HG03097 (cell line): ENCODE measurements around the gene IL1RAP.

ENCODE experiments used
- ATAC-seq: cut with Tn5 transposase; IDR thresholded peaks from one replicate; pipeline ENCODE4 v1.9.1; 2021; ENCODE audit not compliant: unreplicated experiment, low FRiP score

Gene IL1RAP

DNA sequence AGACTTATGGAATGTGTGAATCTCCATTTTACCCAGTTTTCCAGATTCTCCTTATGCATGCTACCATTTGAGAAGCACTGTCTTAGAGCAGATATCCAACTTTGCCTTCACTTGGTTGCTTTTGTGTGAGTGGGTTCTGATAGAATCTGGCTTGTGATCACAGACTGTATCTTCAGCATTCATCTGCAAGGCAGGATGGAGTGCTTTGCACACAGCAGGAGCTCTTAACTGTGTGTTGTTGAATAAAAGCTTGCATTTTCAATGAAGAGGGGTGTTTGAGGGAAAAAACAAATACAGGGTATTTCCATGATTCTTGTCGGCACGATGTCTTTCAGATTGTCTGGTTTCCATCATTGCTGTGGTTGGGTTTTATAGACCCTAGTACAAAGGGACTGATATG lies 24.4 kb downstream of the IL1RAP start:
- ATAC-seq = no peak

DNA sequence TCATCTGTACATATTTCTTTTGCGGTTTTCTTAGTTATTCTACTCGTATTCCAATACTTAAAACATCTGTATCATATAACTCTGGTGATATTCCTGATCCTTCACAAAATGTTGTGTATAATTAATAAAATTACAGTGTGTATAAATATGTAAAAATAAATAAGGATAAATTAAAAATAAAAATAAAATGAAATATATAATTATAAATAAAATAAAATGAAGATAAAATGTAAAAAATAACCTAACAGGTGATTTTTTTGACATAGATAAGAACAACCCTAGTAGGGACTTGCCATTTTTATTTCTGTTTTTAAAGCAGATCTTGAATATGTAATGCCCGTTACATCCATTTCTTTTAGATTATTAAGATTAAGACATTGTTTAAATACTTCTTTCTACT lies 25.6 kb downstream of the IL1RAP start:
- no peak for ATAC-seq

DNA sequence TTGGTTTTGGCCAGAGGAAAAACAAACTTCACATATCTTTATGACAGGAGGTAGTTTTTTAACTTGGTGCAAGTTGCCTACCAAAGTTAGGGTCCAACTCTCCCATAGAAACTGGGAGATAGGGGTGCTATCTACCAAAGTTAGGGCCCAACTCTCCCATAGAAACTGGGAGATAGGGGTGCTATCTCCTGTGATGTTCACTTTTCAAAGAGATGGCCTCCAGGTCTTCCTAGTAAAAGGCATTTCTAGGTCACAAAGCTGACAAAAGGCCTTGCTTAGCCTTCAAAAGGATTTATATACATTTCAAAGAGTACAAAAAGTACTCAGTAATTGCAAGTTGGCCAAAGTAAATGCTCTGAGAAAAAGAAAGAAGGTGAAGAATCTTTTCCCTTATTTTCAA lies 27.1 kb downstream of the IL1RAP start:
- no peak for ATAC-seq

DNA sequence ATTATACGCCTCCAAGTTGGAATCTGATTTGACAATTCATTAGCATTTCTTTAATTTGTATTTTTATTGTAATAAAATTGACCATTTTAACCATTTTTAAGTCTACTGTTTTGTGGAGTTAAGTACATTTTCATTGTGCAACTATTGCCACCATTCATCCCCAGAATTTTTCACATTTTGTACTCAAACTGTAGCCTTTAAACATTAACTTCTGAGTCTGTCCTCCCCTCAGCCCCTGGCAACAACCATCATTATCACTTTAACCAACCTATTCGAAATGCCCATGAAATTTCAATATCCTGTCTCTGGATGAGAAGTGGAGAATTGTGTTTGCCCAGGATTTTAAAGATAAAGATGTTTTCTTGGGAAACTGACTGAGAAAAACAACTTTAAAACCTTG lies 27.7 kb downstream of the IL1RAP start:
- no peak for ATAC-seq

DNA sequence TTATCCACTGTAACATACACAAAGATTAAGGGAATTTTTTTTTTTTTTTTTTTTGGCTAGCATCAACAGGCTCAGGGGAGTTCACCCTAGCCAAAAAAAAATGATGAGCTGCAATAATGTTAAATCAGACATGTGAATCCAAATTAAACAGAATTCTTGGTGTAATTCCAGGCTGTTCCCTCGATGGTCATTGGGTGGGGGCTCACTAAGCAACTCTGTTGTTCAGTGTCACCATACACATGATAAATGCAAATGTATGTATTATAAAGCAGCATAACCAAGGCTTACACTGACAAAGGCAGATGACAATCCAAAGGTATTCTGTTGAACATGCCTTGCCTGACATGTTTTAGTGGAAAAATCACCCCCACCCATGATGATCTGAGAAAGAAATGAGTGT lies 29.0 kb downstream of the IL1RAP start:
- no peak for ATAC-seq

DNA sequence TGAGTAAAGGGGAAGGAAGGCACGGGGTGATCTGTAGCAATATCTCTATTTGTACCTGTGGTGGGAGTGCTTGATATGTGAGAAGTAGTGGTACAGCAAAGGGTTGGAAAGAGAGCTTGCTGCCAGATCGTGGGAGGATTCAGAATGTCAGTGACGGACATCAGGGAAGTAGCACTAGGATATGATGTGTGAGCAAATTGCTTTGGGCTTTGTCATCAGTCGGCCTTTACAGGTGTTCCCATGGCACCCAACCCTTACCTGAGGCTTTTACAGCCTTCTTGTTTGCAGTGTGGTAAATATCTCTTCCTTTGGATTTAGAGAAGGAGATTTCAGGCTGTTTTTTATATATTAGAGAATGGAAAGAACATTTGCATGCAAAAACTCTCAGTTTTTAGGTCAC lies 29.8 kb downstream of the IL1RAP start:
- ATAC-seq = no peak

DNA sequence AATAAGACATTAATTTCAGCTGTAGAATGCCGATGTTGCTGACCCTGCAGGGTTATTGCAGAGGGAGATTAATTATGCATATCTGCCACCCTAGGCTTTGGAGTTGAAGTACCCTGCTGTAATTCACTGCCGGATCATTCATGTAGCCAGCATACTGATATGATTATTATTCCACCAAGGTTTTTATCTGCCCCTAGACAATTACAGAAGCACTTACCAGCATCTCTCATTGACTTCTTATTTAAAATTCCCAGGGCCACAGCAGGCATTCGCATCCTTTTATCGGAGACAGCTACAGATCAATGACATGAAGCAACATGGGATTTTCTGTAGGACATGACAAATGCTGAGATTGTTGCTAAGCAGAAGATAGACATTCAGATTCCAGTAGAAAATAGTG lies 31.3 kb downstream of the IL1RAP start:
- no peak for ATAC-seq

DNA sequence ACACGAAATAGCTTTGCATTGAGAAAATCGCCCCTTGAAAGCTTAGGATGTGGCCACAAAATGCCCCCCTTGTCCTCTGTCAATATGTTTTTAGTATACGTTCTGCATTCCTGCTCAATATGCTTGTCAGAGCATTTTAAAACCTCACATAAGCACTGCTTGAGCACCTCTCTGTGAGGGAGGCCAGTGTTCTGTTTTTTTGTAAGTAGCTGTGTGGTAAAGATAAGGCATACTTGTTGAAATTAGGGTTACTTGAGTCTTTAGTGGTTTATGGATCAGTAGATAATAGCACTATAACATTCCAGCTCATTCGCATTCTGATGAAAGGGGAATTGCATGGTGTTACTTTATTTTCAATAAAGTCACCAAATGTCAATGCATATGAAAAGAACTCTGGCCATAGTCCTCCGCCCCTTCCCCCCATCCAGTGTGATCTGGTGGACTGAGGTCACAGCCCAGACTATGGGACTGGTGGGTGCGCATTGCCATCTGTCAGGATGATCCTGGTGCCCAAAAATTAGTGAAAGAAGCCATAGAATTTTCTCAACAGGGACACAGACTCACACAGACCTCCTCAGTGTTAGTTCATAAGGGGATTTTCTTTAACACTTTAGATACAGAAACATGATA lies 33.1 kb downstream of the IL1RAP start:
- no peak for ATAC-seq

DNA sequence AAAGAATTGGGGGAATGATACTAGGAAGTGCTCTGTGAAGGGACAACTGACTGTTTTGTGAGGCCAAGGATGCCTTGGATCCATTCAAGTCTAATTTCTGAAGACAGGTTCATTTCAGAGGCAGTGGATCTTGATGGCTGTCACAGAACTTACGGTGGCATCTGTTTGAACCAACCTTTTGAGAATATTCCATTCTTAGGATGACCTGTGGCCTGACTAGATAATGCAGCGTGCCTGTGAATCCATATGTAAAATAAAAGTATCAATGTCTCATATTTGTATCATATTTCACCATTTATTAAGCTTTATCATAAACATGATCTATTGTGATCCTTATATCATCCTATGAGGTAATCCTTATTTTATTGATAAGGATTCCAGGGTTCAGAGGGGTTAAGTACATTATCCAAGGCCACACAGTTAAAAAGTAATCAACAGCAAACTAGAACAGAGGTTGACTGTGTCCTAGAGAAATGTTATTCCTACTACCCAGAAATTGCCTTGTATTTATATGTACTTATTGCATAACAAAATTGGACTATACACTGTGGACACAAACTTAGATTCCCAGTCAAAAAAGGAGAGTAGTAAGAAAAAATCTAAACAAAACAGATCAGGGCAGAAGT lies 34.3 kb downstream of the IL1RAP start:
- ATAC-seq = no peak

DNA sequence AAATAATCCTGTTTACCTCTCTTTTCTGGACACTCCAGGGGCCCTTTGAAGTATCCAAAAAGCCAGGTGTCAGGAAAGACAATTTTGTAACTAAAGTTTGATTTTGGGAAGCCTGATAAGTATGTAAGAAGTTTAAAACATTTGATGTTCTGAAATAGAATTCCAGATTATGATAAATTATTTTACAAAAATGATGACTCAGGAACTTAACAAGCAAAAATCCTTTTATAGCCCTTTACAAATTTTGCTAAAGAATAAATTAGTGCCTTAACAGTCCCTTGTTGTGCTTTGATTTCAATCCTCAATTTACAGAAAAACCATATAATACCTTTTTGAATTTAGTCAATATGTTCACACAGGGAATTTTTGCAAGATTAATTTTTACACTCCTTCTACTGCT lies 38.1 kb downstream of the IL1RAP start:
- no peak for ATAC-seq

DNA sequence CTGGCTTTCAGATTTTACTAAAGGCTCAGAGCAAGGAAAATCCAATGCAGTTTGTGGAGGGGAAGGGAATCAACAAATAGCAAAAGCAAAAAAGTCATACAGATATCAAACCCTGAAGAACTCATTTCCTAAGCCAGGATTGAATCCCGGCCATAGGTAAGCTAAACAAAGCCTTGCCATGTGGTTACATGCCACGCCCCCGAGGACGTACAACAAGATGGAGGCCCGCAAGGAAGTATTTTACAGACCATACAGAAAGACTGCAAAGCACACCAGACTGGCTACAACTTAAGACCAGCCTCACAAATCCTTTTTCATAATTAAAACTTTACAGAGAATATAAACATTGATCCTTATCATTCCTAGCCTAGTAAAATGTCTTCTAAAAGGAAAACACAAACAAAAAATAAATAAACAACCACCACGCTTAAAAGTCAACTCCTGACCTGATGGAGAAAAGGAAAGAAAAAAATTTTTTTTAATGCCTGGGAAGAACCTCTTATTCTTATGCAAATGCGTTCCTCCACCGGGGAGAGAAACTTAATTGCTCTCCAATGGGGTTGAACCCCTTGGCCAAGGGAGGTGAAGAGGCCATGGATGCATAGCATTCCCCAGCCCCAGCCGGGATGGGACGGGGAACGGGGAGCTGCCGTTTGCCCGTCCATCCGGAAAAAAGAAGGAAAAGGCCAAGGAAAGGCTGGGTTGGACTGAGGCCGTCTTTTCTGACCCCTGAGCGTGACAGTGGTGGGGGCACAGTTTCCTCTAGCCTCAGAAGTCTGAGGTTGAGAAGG lies 39.3 kb downstream of the IL1RAP start:
- ATAC-seq = no peak

DNA sequence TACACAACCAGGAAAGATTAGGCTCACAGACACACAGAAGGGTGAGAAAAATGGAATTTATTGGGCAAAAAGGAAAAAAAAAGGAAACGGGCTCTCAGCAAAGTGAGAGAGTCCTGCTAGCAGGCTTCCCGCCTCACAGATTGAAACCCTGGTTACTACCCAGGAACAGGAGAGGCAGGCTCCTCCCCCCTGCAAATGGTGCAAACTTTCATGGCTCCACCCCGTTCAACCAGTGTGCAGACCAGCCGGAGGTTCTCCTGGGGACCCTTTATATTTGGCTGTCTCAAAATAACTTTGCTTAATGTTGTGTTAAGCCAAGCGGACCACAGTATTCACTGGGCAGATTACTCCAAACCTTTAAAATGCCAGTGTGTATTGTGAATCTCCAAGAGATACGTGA lies 40.3 kb downstream of the IL1RAP start:
- no peak for ATAC-seq

DNA sequence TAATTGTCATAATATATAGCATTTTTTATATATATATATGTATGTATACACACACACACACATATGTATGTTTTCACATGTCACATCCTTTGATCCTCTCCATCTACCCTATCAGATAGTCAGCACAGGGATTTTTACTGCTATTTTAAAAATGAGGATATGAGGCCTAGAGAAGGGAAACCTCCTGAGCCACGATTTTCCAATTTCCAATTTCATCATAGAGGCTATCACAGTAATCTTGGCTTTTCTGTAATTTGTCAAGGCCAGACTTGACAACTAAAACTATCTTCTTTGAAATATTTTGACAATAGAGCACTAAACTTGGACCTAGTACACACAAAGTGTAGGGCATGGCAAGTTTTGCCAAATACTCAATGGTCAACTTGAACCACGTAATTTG lies 42.5 kb downstream of the IL1RAP start:
- no peak for ATAC-seq

DNA sequence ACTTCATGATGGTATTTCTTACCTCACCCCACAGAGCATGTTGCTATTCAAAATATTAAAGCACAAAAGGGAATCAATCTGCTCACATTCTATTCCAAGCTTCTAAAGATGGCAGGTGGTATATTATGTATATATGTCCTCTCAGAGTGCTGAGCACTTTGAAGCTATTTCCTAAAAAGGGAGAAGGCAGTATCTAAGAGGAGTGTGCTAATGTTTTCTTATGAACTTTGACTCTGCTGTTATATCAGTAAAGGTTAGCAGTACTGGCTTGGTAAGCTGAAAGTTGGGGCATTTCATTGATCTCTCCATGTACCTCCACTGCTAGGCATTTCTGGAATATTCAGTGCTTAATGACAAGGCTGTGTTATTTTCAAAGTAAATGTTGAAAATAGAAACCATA lies 43.4 kb downstream of the IL1RAP start:
- no peak for ATAC-seq

DNA sequence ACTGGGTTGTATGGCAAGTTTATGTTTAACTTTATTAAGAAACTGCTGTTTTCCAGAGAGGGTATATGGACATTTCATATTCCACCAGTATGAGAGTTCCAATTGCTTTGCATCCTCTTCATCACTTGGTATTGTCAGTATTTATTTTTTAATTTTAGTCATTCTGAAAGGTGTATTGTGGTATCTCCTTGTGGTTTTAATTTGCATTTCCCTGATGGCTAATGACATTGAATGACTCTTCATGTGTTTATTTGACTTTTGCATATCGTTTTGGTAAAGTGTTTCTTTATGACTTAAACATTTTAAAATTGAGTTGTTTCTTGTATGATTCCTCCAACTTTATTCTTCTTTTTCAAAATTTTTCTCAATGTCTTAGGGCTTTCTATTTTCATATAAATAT lies 44.4 kb downstream of the IL1RAP start:
- ATAC-seq = no peak

DNA sequence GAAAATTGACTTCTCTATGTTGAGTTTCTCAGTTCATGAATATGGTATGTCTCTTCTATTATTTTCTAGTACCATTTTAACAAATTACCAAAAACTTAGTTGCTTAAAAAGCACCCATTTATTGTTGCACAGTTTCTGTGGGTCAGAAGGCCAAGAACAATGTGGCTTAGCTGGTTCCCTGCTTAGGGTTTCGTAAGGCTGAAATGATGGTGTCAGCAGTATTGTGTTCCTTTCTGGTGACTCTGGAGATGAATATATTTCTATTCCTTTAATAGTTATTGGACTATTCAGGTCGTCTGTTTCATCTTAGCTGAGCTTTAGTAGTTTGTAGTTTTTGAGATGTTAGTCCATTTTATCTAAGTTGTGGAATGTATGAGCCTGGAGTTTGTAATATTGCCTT lies 44.9 kb downstream of the IL1RAP start:
- ATAC-seq = no peak

DNA sequence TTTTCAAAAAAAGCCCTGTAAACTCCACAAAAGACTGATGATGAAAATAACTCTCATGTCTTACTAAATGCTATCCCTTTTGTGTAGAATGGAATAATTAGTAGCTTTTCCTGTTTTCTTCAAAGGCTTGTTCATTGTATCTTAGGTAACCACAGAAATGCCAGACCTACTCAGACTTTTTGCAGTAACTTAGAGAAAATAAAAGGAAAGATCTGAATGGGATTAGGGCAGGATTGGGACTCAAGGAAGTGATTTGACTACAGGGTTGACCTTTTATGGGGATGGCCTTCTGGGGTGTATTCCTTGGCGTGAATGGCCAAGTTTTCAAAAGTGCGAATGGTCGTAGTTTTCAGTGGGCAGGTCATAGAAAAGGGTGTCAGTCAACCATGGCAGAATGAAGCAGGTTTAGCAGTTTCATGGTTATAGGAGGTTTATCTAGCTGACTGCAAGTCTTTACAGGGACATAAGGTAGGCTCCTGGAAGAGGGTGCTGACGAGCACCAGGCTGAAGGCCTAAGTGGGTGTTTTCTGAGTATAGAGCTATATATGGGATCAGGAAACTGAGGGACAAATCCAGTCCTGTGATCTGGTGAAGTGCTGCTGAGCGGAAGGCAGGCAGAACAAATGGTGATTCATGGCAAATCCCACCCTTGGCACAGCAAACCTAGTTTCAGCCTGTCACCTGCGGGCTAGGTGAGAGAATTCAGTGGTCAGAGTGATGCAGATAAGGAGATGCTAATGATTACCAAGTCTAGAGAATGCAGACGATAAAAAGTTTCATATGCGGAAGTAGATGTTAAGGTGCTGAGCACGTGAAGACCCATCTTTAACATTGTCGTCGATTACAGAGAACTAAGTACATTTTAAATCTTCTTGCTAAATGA lies 46.4 kb downstream of the IL1RAP start:
- ATAC-seq = no peak

DNA sequence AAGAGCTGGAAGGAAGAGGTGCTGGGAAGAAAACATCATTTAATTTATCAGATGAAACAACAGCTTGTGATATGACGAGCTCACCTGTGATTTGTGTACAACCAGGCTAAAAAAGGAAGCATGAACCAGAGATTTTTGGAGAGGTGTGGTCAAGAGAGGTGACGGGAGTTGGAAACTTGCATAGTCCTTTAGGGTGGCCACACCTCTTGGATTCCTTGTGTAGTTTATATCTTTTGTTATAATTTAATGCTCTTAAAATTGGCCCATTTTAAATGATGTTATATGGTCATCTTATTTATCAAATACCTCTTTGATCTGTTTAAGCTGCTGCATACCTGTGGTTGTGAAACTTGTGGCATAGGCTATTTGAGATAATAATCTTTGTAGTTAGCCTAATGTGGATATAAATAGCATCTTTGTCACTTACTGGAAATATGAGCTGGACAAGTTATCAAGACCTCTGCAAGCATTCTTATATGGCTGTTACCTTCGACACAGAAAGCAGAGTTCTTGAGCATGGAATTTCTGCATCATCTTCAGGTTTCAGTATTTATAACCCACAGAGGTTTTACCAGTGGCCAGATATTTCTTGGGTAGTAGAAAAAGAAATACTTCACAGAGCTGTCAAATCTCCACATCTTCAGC lies 49.1 kb downstream of the IL1RAP start:
- ATAC-seq = no peak

DNA sequence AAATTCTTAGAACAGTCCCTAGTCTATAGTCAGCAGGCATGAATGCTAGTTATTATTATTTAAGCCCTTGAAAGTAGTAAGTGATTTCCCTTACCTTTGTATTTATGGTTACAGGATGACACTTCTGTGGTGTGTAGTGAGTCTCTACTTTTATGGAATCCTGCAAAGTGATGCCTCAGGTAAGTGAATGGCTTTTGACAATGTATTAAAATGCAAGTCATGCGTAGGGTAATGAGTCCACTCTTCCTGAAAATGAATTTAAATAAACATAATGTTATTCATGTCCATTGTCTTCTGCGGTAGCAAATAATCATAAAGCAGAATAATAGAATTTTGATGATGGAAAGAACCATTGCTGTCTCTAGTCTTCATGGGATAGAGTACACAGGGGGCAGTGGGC lies 50.3 kb downstream of the IL1RAP start:
- ATAC-seq = no peak

DNA sequence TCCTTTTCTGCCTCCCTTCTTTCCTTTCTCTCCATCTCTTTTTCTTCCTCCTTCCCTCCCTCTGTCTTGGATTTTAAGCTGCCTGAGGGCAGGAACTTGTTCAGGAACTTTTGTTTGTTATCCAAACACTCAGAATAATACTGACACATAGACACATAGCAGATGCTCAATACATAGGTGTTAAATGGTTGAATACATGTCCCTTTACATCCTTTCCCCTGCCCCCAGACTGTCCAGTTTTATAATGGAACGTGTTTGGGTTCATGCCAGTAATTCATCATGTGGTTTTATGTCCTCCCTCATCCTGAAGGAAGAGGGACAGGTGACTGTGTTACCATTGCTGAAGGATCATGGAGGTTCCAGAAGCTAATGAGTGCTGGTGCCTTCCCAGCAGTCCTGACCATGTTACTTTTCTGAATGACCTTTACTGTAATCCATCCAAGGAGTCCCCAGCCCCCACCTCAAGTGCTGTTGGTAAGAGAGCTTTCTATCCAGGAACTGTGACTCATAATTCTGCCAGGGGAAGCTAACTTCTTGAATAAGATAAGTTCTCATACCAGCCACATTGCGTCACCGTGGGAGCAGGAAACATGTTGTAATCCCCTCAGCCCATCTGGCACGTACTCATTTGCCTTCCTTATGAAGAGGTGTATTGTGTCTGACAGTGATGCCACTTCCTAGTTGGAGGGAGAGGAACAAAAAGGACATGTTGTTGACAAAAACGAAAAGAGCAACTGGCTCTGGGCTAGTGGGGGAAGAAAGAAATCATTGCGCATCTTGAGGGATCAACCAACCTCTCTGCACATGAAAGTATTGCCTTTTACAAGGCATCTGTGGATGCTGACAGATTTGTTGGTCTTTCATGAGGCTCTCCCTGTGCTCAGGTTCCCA lies 52.4 kb downstream of the IL1RAP start:
- ATAC-seq = no peak
